Liver (tissue), 9 donors: ENCODE measurements around the gene UQCR11. TPM values are rescaled to one million over a fixed set of nuclear protein-coding genes. Genes with fewer than 3 reads are reported as not detected.

ENCODE experiments used
- DNase-seq: peaks from one replicate; pipeline ENCODE4 v3.0.0-alpha.2; 2017; ENCODE audit warnings: low spot score
- H3K27ac ChIP-seq, 2 donors: one replicate each; pipeline ENCODE4 v1.7.0; 2013; ENCODE audit warnings: inconsistent platforms in 2 of 2, low read length in 2 of 2, control low read depth in 1 of 2, low read depth in 1 of 2, mild to moderate bottlenecking in 1 of 2
- H3K27me3 ChIP-seq, 4 donors: one replicate each; pipeline versions ENCODE4 v1.6.1 to v1.7.0; 2013; ENCODE audit warnings: low read length in 3 of 4, inconsistent platforms in 1 of 4, mild to moderate bottlenecking in 1 of 4, moderate library complexity in 1 of 4; ENCODE audit not compliant: control insufficient read depth in 4 of 4, insufficient read depth in 4 of 4
- H3K36me3 ChIP-seq, 4 donors: one replicate each; pipeline versions ENCODE4 v1.6.1 to v1.7.0; 2013; ENCODE audit warnings: low read length in 3 of 4, mild to moderate bottlenecking in 3 of 4, low read depth in 1 of 4, moderate library complexity in 1 of 4; ENCODE audit not compliant: control insufficient read depth in 4 of 4, insufficient read depth in 3 of 4
- H3K4me1 ChIP-seq, 4 donors: one replicate each; pipeline versions ENCODE4 v1.6.1 to v1.7.0; 2013; ENCODE audit warnings: low read length in 3 of 4, mild to moderate bottlenecking in 3 of 4, moderate library complexity in 1 of 4; ENCODE audit not compliant: control insufficient read depth in 4 of 4, insufficient read depth in 4 of 4
- H3K4me3 ChIP-seq, 3 donors: one replicate each; pipeline versions ENCODE4 v1.6.1 to v1.7.0; 2013; ENCODE audit warnings: low read length in 3 of 3, control low read depth in 1 of 3, low read depth in 1 of 3, mild to moderate bottlenecking in 1 of 3
- H3K9ac ChIP-seq, 2 donors: one replicate each; pipeline ENCODE4 v1.7.0; 2013; ENCODE audit warnings: low read length in 2 of 2, mild to moderate bottlenecking in 2 of 2, moderate library complexity in 2 of 2, control low read depth in 1 of 2, low read depth in 1 of 2
- H3K9me3 ChIP-seq, 4 donors: one replicate each; pipeline versions ENCODE4 v1.6.1 to v1.7.0; 2013; ENCODE audit warnings: low read length in 3 of 4; ENCODE audit not compliant: control insufficient read depth in 4 of 4
- EGR1 ChIP-seq, 2 donors: IDR thresholded peaks; 2 replicates each; pipeline ENCODE4 v1.6.1; 2016 to 2018; ENCODE audit warnings: antibody characterized with exemption in 2 of 2, low read depth in 2 of 2
- FOXA1 ChIP-seq: IDR thresholded peaks from 2 replicates; pipeline ENCODE4 v1.6.1; 2016; ENCODE audit warnings: antibody characterized with exemption
- GABPA ChIP-seq, 2 donors: IDR thresholded peaks in 1 of 2; conservative IDR thresholded peaks in 1 of 2; 2 replicates each; pipeline ENCODE4 v1.6.1; 2016; ENCODE audit warnings: antibody characterized with exemption in 2 of 2, mild to moderate bottlenecking in 1 of 2, moderate library complexity in 1 of 2
- HNF4A ChIP-seq, 2 donors: conservative IDR thresholded peaks; 2 replicates each; pipeline ENCODE4 v1.6.1; 2016; ENCODE audit warnings: antibody characterized with exemption in 2 of 2, mild to moderate bottlenecking in 2 of 2
- HNF4G ChIP-seq: IDR thresholded peaks from 2 replicates; pipeline ENCODE4 v1.6.1; 2016; ENCODE audit warnings: antibody characterized with exemption
- JUND ChIP-seq, 2 donors: IDR thresholded peaks; 2 replicates each; pipeline ENCODE4 v1.6.1; 2016; ENCODE audit warnings: antibody characterized with exemption in 2 of 2
- RAD21 ChIP-seq, 2 donors: IDR thresholded peaks; 2 replicates each; pipeline ENCODE4 v1.6.1; 2016; ENCODE audit warnings: antibody characterized with exemption in 2 of 2, mild to moderate bottlenecking in 2 of 2
- RXRA ChIP-seq, 2 donors: IDR thresholded peaks; 2 replicates each; pipeline ENCODE4 v1.6.1; 2017 to 2018; ENCODE audit warnings: antibody characterized with exemption in 2 of 2, mild to moderate bottlenecking in 1 of 2
- SP1 ChIP-seq: IDR thresholded peaks from 2 replicates; pipeline ENCODE4 v1.6.1; 2018; ENCODE audit warnings: antibody characterized with exemption, mild to moderate bottlenecking
- TAF1 ChIP-seq: conservative IDR thresholded peaks from 2 replicates; pipeline ENCODE4 v1.6.1; 2016; ENCODE audit warnings: antibody characterized with exemption, mild to moderate bottlenecking
- YY1 ChIP-seq: IDR thresholded peaks from 2 replicates; pipeline ENCODE4 v1.6.1; 2016; ENCODE audit warnings: antibody characterized with exemption, mild to moderate bottlenecking
- WGBS: extraction: QIAGEN DNeasy Blood & Tissue Kit; methylation state at CpG from one replicate; pipeline ENCODE4 v1.1.7; 2013; 5-methylcytosine and 5-hydroxymethylcytosine counted together
- polyA plus RNA-seq, 2 donors: library from polyadenylated mRNA; stranded (reverse) in 1 of 2; unstranded in 1 of 2; fragments of 200-250 nt in 1 of 2; fragments of >200 nt in 1 of 2; fragmentation: Nextera tagmentation in 1 of 2; extraction: Ambion mirVana in 1 of 2; gene quantifications; one replicate each; pipeline versions ENCODE4 v1.2.1 to v1.2.3, GENCODE V29; 2013 to 2015
- total RNA-seq, 2 donors: library from RNA; depleted of rRNA; stranded (reverse); fragments of >200 nt; gene quantifications; one replicate each; pipeline ENCODE4 v1.2.3, GENCODE V29; 2014
- TF ChIP-seq, protein P1 (sequence below): IDR thresholded peaks from 2 replicates; pipeline ENCODE4 v1.6.1; 2016; ENCODE audit warnings: antibody characterized with exemption
- TF ChIP-seq, protein P2 (sequence below): fragments of 150-350 bp; IDR thresholded peaks from 2 replicates; pipeline ENCODE4 v1.5.1; 2017; ENCODE audit warnings: improper control_type of control experiment, low read depth, low read length; ENCODE audit not compliant: missing input control
- TF ChIP-seq, protein P3 (sequence below): IDR thresholded peaks from 2 replicates; pipeline ENCODE4 v1.6.1; 2016; ENCODE audit warnings: antibody characterized with exemption, mild to moderate bottlenecking
- TF ChIP-seq, protein P4 (sequence below): IDR thresholded peaks from 2 replicates; pipeline ENCODE4 v1.6.1; 2016; ENCODE audit warnings: antibody characterized with exemption
- donor health status: healthy.
- donor health status: healthy.
- donor health status: healthy.
- donor health status: healthy.
- donor health status: healthy.

UQCR11 gene
- total and polyA plus RNA-seq, 4 donors, result 23.8 to 862 (median 82.3) TPM

DNA sequence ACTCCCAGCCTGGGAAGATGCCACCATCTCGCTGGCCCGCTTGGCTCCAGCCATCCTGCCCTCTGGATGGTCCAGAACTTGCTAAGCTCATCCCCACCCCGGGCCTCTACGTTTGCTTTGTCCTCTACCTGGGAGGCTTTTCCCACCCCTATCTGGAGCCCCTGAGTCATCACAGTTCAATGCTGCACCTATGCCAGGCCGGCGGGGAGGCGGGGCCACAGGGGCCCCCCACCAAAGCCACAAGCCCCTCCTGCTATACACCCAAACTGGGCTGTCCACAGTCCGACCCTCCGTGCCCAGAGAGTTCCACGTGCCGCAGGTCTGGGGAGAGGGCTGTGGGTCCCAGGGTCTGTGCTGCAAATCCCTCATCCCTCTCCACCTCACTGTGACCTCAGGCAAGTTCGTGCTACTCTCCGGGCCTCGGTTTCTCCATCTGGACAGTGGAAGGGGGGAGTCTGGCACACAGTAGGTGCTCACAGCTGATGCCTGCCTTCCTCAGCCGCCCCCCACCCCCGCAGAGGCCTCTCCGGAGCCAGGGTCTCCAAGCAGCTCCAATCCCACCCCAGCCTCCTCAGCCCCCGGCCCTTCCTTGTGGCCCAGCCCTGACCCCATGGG is 49.0 kb upstream of the UQCR11 start:
- no peak overlapping the region for H3K27ac ChIP-seq
- no peaks in the 10 kb centered on the region for H3K27me3 ChIP-seq
- H3K4me1 ChIP-seq, result peaks cover 3 to 8% (median 4%) of the 10 kb centered on the region in 4 donors
- H3K36me3 ChIP-seq, result no peaks in the 10 kb centered on the region
- no peaks in the 10 kb centered on the region for H3K9me3 ChIP-seq
- DNase-seq, result no peak
- no peak overlapping the region for H3K9ac ChIP-seq
- WGBS, result 90% methylated on average over 18 of the region's 18 CpGs
- no peak for TF ChIP-seq HNF4A (conservative IDR thresholded peaks at IDR 0.05)
- no peak overlapping the region for H3K4me3 ChIP-seq

DNA sequence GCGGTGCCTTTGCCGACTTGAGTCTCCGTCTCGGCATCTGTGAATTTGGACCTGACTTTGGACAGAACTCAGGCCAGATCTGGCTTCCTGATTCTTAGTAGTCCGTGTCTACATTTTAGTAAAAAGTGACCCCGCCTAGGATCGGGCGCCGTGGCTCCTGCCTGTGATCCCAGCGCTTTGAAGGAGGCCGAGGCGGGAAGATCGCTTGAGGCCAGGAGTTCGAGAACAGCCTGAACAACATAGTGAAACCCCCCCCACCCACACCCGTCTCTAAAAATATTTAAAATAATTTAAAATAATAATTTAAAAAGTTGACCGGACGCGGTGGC is 48.0 kb upstream of the UQCR11 start:
- no peak for TF ChIP-seq FOXA1
- H3K4me3 ChIP-seq, result peak overlapping the region; percentile 44 to 57 (median 53)
- peaks cover 0 to 2% (median 0%) of the 10 kb centered on the region in 4 donors for H3K36me3 ChIP-seq
- peak overlapping the region; percentile 68 to 76 for H3K9ac ChIP-seq
- 31% methylated on average over 18 of the region's 18 CpGs for WGBS
- no peaks in the 10 kb centered on the region for H3K9me3 ChIP-seq
- no peaks in the 10 kb centered on the region for H3K27me3 ChIP-seq
- H3K27ac ChIP-seq, result peak overlapping the region; percentile 85 to 100
- H3K4me1 ChIP-seq, result peaks cover 3 to 8% (median 4%) of the 10 kb centered on the region in 4 donors
- no peak for DNase-seq

DNA sequence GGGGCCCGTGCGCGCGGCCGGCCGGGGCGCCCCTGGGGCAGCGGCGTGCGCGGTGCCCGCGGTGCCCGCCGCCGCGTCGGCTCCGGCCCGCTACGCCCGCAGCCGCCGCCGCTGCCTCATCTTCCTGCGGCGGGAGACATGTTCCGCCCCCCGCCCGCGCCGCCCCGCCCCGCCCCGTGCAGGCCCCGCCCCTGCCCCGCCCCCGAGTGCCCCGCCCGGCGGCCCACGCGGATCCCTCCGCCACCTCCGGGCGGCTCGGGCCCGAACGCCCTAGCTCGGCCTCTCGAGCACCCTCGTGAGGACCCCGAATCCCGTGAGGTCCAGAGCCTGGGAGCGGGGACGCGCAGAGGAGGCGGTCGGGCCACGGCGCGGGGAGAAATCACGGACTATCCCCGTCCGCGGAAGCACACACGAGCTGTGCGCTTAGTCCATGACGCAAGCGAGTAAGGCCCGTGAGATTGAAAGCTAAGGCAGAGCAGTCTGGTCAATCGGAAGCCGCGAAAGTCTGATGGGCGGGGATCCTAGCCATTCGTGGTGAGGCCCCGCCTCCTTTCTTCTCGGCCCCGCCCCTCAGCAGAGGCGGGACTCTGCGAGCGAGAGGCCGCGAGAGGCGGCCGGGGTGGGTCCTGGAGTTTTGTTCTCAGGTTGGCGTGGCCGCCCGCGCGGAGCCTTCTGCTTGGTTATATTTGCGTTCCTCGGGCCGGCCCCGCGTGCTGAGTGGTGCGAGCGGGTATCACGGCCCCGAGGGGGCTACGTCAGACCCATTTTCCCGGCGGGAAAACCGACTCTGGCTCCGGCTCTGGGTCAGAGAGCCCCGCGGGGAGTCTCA is 47.4 kb upstream of the UQCR11 start, which contains the start of gene TCF3:
TSS of gene TCF3 (minus strand) at position 145 of the 829 bp plus-strand sequence. CDS start 2,367 bp downstream, outside the sequence.
- H3K9me3 ChIP-seq, result no peaks in the 10 kb centered on the region
- 1% methylated on average over 107 of the region's 107 CpGs for WGBS
- TF ChIP-seq, protein P1, sequence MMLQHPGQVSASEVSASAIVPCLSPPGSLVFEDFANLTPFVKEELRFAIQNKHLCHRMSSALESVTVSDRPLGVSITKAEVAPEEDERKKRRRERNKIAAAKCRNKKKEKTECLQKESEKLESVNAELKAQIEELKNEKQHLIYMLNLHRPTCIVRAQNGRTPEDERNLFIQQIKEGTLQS, result peak; percentile 82
- peak; percentile 12 to 44 for TF ChIP-seq RXRA (IDR thresholded peaks at IDR 0.05)
- no peak for TF ChIP-seq EGR1 (IDR thresholded peaks at IDR 0.05; ENCODE audit: low read depth in 2 of 2)
- TF ChIP-seq SP1, result peak; percentile 96
- TF ChIP-seq GABPA (IDR thresholded peaks at IDR 0.05 in 1 of 2, conservative IDR thresholded peaks at IDR 0.05 in 1 of 2), result peak in 1 of 2 donors; percentile 51
- peak in 1 of 2 donors; percentile 33 for TF ChIP-seq RAD21 (IDR thresholded peaks at IDR 0.05)
- TF ChIP-seq, protein P2, sequence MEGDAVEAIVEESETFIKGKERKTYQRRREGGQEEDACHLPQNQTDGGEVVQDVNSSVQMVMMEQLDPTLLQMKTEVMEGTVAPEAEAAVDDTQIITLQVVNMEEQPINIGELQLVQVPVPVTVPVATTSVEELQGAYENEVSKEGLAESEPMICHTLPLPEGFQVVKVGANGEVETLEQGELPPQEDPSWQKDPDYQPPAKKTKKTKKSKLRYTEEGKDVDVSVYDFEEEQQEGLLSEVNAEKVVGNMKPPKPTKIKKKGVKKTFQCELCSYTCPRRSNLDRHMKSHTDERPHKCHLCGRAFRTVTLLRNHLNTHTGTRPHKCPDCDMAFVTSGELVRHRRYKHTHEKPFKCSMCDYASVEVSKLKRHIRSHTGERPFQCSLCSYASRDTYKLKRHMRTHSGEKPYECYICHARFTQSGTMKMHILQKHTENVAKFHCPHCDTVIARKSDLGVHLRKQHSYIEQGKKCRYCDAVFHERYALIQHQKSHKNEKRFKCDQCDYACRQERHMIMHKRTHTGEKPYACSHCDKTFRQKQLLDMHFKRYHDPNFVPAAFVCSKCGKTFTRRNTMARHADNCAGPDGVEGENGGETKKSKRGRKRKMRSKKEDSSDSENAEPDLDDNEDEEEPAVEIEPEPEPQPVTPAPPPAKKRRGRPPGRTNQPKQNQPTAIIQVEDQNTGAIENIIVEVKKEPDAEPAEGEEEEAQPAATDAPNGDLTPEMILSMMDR, result no peak
- TF ChIP-seq YY1, result peak; percentile 83
- TF ChIP-seq, protein P3, sequence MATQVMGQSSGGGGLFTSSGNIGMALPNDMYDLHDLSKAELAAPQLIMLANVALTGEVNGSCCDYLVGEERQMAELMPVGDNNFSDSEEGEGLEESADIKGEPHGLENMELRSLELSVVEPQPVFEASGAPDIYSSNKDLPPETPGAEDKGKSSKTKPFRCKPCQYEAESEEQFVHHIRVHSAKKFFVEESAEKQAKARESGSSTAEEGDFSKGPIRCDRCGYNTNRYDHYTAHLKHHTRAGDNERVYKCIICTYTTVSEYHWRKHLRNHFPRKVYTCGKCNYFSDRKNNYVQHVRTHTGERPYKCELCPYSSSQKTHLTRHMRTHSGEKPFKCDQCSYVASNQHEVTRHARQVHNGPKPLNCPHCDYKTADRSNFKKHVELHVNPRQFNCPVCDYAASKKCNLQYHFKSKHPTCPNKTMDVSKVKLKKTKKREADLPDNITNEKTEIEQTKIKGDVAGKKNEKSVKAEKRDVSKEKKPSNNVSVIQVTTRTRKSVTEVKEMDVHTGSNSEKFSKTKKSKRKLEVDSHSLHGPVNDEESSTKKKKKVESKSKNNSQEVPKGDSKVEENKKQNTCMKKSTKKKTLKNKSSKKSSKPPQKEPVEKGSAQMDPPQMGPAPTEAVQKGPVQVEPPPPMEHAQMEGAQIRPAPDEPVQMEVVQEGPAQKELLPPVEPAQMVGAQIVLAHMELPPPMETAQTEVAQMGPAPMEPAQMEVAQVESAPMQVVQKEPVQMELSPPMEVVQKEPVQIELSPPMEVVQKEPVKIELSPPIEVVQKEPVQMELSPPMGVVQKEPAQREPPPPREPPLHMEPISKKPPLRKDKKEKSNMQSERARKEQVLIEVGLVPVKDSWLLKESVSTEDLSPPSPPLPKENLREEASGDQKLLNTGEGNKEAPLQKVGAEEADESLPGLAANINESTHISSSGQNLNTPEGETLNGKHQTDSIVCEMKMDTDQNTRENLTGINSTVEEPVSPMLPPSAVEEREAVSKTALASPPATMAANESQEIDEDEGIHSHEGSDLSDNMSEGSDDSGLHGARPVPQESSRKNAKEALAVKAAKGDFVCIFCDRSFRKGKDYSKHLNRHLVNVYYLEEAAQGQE, result peak; percentile 31
- TF ChIP-seq, protein P4, sequence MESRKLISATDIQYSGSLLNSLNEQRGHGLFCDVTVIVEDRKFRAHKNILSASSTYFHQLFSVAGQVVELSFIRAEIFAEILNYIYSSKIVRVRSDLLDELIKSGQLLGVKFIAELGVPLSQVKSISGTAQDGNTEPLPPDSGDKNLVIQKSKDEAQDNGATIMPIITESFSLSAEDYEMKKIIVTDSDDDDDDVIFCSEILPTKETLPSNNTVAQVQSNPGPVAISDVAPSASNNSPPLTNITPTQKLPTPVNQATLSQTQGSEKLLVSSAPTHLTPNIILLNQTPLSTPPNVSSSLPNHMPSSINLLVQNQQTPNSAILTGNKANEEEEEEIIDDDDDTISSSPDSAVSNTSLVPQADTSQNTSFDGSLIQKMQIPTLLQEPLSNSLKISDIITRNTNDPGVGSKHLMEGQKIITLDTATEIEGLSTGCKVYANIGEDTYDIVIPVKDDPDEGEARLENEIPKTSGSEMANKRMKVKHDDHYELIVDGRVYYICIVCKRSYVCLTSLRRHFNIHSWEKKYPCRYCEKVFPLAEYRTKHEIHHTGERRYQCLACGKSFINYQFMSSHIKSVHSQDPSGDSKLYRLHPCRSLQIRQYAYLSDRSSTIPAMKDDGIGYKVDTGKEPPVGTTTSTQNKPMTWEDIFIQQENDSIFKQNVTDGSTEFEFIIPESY, result peak; percentile 98
- TF ChIP-seq JUND (IDR thresholded peaks at IDR 0.05), result peak; percentile 10 to 54
- peak; percentile 86 for TF ChIP-seq TAF1
- no peak for TF ChIP-seq HNF4G
- DNase-seq, result peak; percentile 99
- peak within 1 kb of the TSS; percentile 85 to 100 for H3K27ac ChIP-seq
- peaks cover 0 to 2% (median 0%) of the 10 kb centered on the region in 4 donors for H3K36me3 ChIP-seq
- peaks cover 3 to 8% (median 4%) of the 10 kb centered on the region in 4 donors for H3K4me1 ChIP-seq
- H3K4me3 ChIP-seq, result peak within 1 kb of the TSS; percentile 44 to 97 (median 57)
- no peaks in the 10 kb centered on the region for H3K27me3 ChIP-seq
- peak within 1 kb of the TSS; percentile 68 to 76 for H3K9ac ChIP-seq
